Measurements from ENCODE around the gene MAP3K12.

Gene MAP3K12

GRCh38 chr12:53430116-53430515, 69.1 kb downstream of the MAP3K12 start:
- DNase-seq: no peak
